ENCODE measurements around the gene GALNT10. TPM values are rescaled to one million over a fixed set of nuclear protein-coding genes. Genes with fewer than 3 reads are reported as not detected.

GALNT10 gene
- polyA plus RNA-seq, 1 donor = 20.0 TPM

GRCh38 chr5:154298065-154298464 is 107.5 kb downstream of the GALNT10 start:
- no peak for DNase-seq

- DNase-seq = no peak
These were observed 109.8 kb downstream of the GALNT10 start for GRCh38 chr5:154300207-154300883.

- DNase-seq = no peak
These were observed 111.2 kb downstream of the GALNT10 start for GRCh38 chr5:154301726-154302125.

GRCh38 chr5:154302161-154302560 is 111.6 kb downstream of the GALNT10 start:
- DNase-seq = no peak

GRCh38 chr5:154303133-154303532 is 112.6 kb downstream of the GALNT10 start:
- DNase-seq = no peak

GRCh38 chr5:154308443-154309370 is 118.2 kb downstream of the GALNT10 start:
- DNase-seq = no peak

- no peak for DNase-seq
These were observed 118.8 kb downstream of the GALNT10 start for GRCh38 chr5:154309371-154309745.

- DNase-seq = no peak
These were observed 119.3 kb downstream of the GALNT10 start for GRCh38 chr5:154309805-154310204.

GRCh38 chr5:154311362-154311761 is 120.8 kb downstream of the GALNT10 start:
- DNase-seq = no peak

- no peak for DNase-seq
These were observed 121.5 kb downstream of the GALNT10 start for GRCh38 chr5:154312000-154312399.

- no peak for DNase-seq
These were observed 122.0 kb downstream of the GALNT10 start for GRCh38 chr5:154312576-154312975.

GRCh38 chr5:154313360-154314017 is 123.0 kb downstream of the GALNT10 start:
- DNase-seq = no peak

GRCh38 chr5:154315196-154315595 is 124.7 kb downstream of the GALNT10 start:
- no peak for DNase-seq

GRCh38 chr5:154315756-154316155 is 125.2 kb downstream of the GALNT10 start:
- no peak for DNase-seq

- DNase-seq = no peak
These were observed 125.8 kb downstream of the GALNT10 start for GRCh38 chr5:154316223-154316935.

- DNase-seq = no peak
These were observed 127.4 kb downstream of the GALNT10 start for GRCh38 chr5:154317916-154318315.

GRCh38 chr5:154318691-154319090 is 128.2 kb downstream of the GALNT10 start:
- no peak for DNase-seq

- no peak for DNase-seq
These were observed 129.2 kb downstream of the GALNT10 start for GRCh38 chr5:154319736-154320135.

- DNase-seq = peak; percentile 64
These were observed 129.9 kb downstream of the GALNT10 start for GRCh38 chr5:154320224-154321089.

- no peak for DNase-seq
These were observed 131.0 kb downstream of the GALNT10 start for GRCh38 chr5:154321546-154321945.

- no peak for DNase-seq
These were observed 133.5 kb downstream of the GALNT10 start for GRCh38 chr5:154324033-154324432.

- DNase-seq = no peak
These were observed 135.0 kb downstream of the GALNT10 start for GRCh38 chr5:154325566-154325965.

Data from hindlimb muscle (tissue), 1 donor.